ENCODE results near the gene ABI3BP.

GRCh38 chr3:100971798-100972197, 21.4 kb downstream of the ABI3BP start:
- TF ChIP-seq, protein P1, sequence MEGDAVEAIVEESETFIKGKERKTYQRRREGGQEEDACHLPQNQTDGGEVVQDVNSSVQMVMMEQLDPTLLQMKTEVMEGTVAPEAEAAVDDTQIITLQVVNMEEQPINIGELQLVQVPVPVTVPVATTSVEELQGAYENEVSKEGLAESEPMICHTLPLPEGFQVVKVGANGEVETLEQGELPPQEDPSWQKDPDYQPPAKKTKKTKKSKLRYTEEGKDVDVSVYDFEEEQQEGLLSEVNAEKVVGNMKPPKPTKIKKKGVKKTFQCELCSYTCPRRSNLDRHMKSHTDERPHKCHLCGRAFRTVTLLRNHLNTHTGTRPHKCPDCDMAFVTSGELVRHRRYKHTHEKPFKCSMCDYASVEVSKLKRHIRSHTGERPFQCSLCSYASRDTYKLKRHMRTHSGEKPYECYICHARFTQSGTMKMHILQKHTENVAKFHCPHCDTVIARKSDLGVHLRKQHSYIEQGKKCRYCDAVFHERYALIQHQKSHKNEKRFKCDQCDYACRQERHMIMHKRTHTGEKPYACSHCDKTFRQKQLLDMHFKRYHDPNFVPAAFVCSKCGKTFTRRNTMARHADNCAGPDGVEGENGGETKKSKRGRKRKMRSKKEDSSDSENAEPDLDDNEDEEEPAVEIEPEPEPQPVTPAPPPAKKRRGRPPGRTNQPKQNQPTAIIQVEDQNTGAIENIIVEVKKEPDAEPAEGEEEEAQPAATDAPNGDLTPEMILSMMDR (IDR thresholded peaks at IDR 0.05; ENCODE audit: low read depth, low read length, missing input control), result no peak
- TF ChIP-seq JUND (IDR thresholded peaks at IDR 0.05) (no peak), RXRA (IDR thresholded peaks at IDR 0.05) (no peak), ZBTB33 (IDR thresholded peaks at IDR 0.05) (no peak), FOXA1 (IDR thresholded peaks at IDR 0.05) (no peak)
- TF ChIP-seq, protein P2, sequence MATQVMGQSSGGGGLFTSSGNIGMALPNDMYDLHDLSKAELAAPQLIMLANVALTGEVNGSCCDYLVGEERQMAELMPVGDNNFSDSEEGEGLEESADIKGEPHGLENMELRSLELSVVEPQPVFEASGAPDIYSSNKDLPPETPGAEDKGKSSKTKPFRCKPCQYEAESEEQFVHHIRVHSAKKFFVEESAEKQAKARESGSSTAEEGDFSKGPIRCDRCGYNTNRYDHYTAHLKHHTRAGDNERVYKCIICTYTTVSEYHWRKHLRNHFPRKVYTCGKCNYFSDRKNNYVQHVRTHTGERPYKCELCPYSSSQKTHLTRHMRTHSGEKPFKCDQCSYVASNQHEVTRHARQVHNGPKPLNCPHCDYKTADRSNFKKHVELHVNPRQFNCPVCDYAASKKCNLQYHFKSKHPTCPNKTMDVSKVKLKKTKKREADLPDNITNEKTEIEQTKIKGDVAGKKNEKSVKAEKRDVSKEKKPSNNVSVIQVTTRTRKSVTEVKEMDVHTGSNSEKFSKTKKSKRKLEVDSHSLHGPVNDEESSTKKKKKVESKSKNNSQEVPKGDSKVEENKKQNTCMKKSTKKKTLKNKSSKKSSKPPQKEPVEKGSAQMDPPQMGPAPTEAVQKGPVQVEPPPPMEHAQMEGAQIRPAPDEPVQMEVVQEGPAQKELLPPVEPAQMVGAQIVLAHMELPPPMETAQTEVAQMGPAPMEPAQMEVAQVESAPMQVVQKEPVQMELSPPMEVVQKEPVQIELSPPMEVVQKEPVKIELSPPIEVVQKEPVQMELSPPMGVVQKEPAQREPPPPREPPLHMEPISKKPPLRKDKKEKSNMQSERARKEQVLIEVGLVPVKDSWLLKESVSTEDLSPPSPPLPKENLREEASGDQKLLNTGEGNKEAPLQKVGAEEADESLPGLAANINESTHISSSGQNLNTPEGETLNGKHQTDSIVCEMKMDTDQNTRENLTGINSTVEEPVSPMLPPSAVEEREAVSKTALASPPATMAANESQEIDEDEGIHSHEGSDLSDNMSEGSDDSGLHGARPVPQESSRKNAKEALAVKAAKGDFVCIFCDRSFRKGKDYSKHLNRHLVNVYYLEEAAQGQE (IDR thresholded peaks at IDR 0.05), result no peak
